ENCODE results near the gene RARS1.
"Not testable (repeated sequence)": the region's sequence is repeated elsewhere in the genome, so short reads cannot be mapped to it uniquely, and the experiment has no call there.

The RARS1 gene

GRCh38 chr5:168513861-168514428, 27.7 kb downstream of the RARS1 start:
- Mint-ChIP-seq H3K9me3 (peaks cover 12% of the 10 kb centered on the region), H3K27me3 (ENCODE audit: low read depth) (no peaks in the 10 kb centered on the region), H3K4me3 (no peak overlapping the region), H3K27ac (no peak overlapping the region), H3K36me3 (ENCODE audit: low read depth) (peaks cover 80% of the 10 kb centered on the region), H3K4me1 (ENCODE audit: low read depth) (no peaks in the 10 kb centered on the region)
- no peak for DNase-seq (ENCODE audit: low spot score)

GRCh38 chr5:168525856-168526255, 39.6 kb downstream of the RARS1 start:
- peaks cover 28% of the 10 kb centered on the region for H3K27me3 Mint-ChIP-seq (ENCODE audit: low read depth)
- no peaks in the 10 kb centered on the region for H3K9me3 Mint-ChIP-seq
- H3K36me3 Mint-ChIP-seq (ENCODE audit: low read depth): no peaks in the 10 kb centered on the region
- peaks cover 4% of the 10 kb centered on the region for H3K4me1 Mint-ChIP-seq (ENCODE audit: low read depth)
- no peak for DNase-seq (ENCODE audit: low spot score)
- no peak overlapping the region for H3K27ac Mint-ChIP-seq
- no peak overlapping the region for H3K4me3 Mint-ChIP-seq

GRCh38 chr5:168527756-168528295, 41.6 kb downstream of the RARS1 start:
- Mint-ChIP-seq H3K4me3 (no peak overlapping the region), H3K9me3 (no peaks in the 10 kb centered on the region), H3K27ac (no peak overlapping the region), H3K27me3 (ENCODE audit: low read depth) (peaks cover 42% of the 10 kb centered on the region), H3K4me1 (ENCODE audit: low read depth) (peaks cover 4% of the 10 kb centered on the region), H3K36me3 (ENCODE audit: low read depth) (no peaks in the 10 kb centered on the region)
- DNase-seq (ENCODE audit: low spot score): no peak

GRCh38 chr5:168528521-168529373, 42.5 kb downstream of the RARS1 start, which contains the start of gene FBLL1:
Gene FBLL1, plus strand, starts transcription at chr5:168529305. Its CDS starts 200 bp downstream, at chr5:168529505.
- no peaks in the 10 kb centered on the region for H3K36me3 Mint-ChIP-seq (ENCODE audit: low read depth)
- H3K9me3 Mint-ChIP-seq: no peaks in the 10 kb centered on the region
- peaks cover 4% of the 10 kb centered on the region for H3K4me1 Mint-ChIP-seq (ENCODE audit: low read depth)
- no peak for DNase-seq (ENCODE audit: low spot score)
- no peak within 1 kb of the TSS for H3K27ac Mint-ChIP-seq
- H3K4me3 Mint-ChIP-seq: peak within 1 kb of the TSS; percentile 62
- peaks cover 49% of the 10 kb centered on the region for H3K27me3 Mint-ChIP-seq (ENCODE audit: low read depth)

- no peak overlapping the region for H3K27ac Mint-ChIP-seq
- H3K36me3 Mint-ChIP-seq (ENCODE audit: low read depth): no peaks in the 10 kb centered on the region
- H3K4me1 Mint-ChIP-seq (ENCODE audit: low read depth): peaks cover 4% of the 10 kb centered on the region
- no peak for DNase-seq (ENCODE audit: low spot score)
- H3K4me3 Mint-ChIP-seq: peak overlapping the region; percentile 48
- peaks cover 49% of the 10 kb centered on the region for H3K27me3 Mint-ChIP-seq (ENCODE audit: low read depth)
- no peaks in the 10 kb centered on the region for H3K9me3 Mint-ChIP-seq
Measured at GRCh38 chr5:168529374-168530234, 43.3 kb downstream of the RARS1 start.

- H3K4me1 Mint-ChIP-seq (ENCODE audit: low read depth): peaks cover 4% of the 10 kb centered on the region
- no peaks in the 10 kb centered on the region for H3K36me3 Mint-ChIP-seq (ENCODE audit: low read depth)
- no peak for DNase-seq (ENCODE audit: low spot score)
- no peaks in the 10 kb centered on the region for H3K9me3 Mint-ChIP-seq
- H3K27ac Mint-ChIP-seq: no peak overlapping the region
- peaks cover 49% of the 10 kb centered on the region for H3K27me3 Mint-ChIP-seq (ENCODE audit: low read depth)
- H3K4me3 Mint-ChIP-seq: peak overlapping the region; percentile 48
Measured at GRCh38 chr5:168530621-168531150, 44.4 kb downstream of the RARS1 start.

GRCh38 chr5:168531191-168531590, 44.9 kb downstream of the RARS1 start:
- no peaks in the 10 kb centered on the region for H3K9me3 Mint-ChIP-seq
- H3K36me3 Mint-ChIP-seq (ENCODE audit: low read depth): no peaks in the 10 kb centered on the region
- H3K27me3 Mint-ChIP-seq (ENCODE audit: low read depth): peaks cover 49% of the 10 kb centered on the region
- H3K27ac Mint-ChIP-seq: no peak overlapping the region
- no peak for DNase-seq (ENCODE audit: low spot score)
- peaks cover 4% of the 10 kb centered on the region for H3K4me1 Mint-ChIP-seq (ENCODE audit: low read depth)
- no peak overlapping the region for H3K4me3 Mint-ChIP-seq

GRCh38 chr5:168531987-168532864, 46.0 kb downstream of the RARS1 start:
- H3K9me3 Mint-ChIP-seq: no peaks in the 10 kb centered on the region
- no peak overlapping the region for H3K4me3 Mint-ChIP-seq
- DNase-seq (ENCODE audit: low spot score): no peak
- H3K36me3 Mint-ChIP-seq (ENCODE audit: low read depth): no peaks in the 10 kb centered on the region
- H3K4me1 Mint-ChIP-seq (ENCODE audit: low read depth): peaks cover 4% of the 10 kb centered on the region
- no peak overlapping the region for H3K27ac Mint-ChIP-seq
- H3K27me3 Mint-ChIP-seq (ENCODE audit: low read depth): peaks cover 49% of the 10 kb centered on the region

- DNase-seq (ENCODE audit: low spot score); H3K36me3 Mint-ChIP-seq (ENCODE audit: low read depth); H3K9me3 Mint-ChIP-seq; H3K4me1 Mint-ChIP-seq (ENCODE audit: low read depth); H3K27ac Mint-ChIP-seq; H3K4me3 Mint-ChIP-seq: not testable (repeated sequence)
- H3K27me3 Mint-ChIP-seq (ENCODE audit: low read depth): peaks cover 39% of the 10 kb centered on the region
Measured at GRCh38 chr5:168534351-168534750, 48.1 kb downstream of the RARS1 start.

GRCh38 chr5:168537176-168537575, 50.9 kb downstream of the RARS1 start:
- no peak overlapping the region for H3K4me3 Mint-ChIP-seq

GRCh38 chr5:168549554-168549953, 63.3 kb downstream of the RARS1 start:
- Mint-ChIP-seq H3K4me3 (no peak overlapping the region), H3K27ac (no peak overlapping the region), H3K4me1 (ENCODE audit: low read depth) (peaks cover 5% of the 10 kb centered on the region), H3K9me3 (no peaks in the 10 kb centered on the region), H3K36me3 (ENCODE audit: low read depth) (peaks cover 38% of the 10 kb centered on the region), H3K27me3 (ENCODE audit: low read depth) (no peaks in the 10 kb centered on the region)
- no peak for DNase-seq (ENCODE audit: low spot score)

More at GRCh38 chr5:168537176-168537575, 50.9 kb downstream of the RARS1 start:
- Mint-ChIP-seq H3K36me3 (ENCODE audit: low read depth) (no peaks in the 10 kb centered on the region), H3K27me3 (ENCODE audit: low read depth) (peaks cover 17% of the 10 kb centered on the region), H3K4me1 (ENCODE audit: low read depth) (no peaks in the 10 kb centered on the region), H3K27ac (no peak overlapping the region), H3K9me3 (no peaks in the 10 kb centered on the region)
- DNase-seq (ENCODE audit: low spot score): no peak

- DNase-seq (ENCODE audit: low spot score): no peak
- H3K4me3 Mint-ChIP-seq: no peak overlapping the region
- H3K36me3 Mint-ChIP-seq (ENCODE audit: low read depth): peaks cover 40% of the 10 kb centered on the region
Measured at GRCh38 chr5:168550656-168551055, 64.4 kb downstream of the RARS1 start.

GRCh38 chr5:168552146-168552545, 65.9 kb downstream of the RARS1 start:
- Mint-ChIP-seq H3K36me3 (ENCODE audit: low read depth) (peaks cover 53% of the 10 kb centered on the region), H3K27me3 (ENCODE audit: low read depth) (no peaks in the 10 kb centered on the region), H3K4me3 (no peak overlapping the region), H3K4me1 (ENCODE audit: low read depth) (peaks cover 5% of the 10 kb centered on the region), H3K9me3 (no peaks in the 10 kb centered on the region), H3K27ac (no peak overlapping the region)
- DNase-seq (ENCODE audit: low spot score): no peak

More at GRCh38 chr5:168550656-168551055, 64.4 kb downstream of the RARS1 start:
- Mint-ChIP-seq H3K27ac (no peak overlapping the region), H3K27me3 (ENCODE audit: low read depth) (no peaks in the 10 kb centered on the region), H3K9me3 (no peaks in the 10 kb centered on the region), H3K4me1 (ENCODE audit: low read depth) (peaks cover 5% of the 10 kb centered on the region)

All from T-helper 2 cell treated with Interferon-gamma antibody and Interleukin-4, amounts not matched to agents 5 μg/mL and 100 μg/mL, for 36 hours (primary cell).